IMR-90 (cell line): Measurements from ENCODE around the gene DYRK2. TPM values are rescaled to one million over a fixed set of nuclear protein-coding genes. Genes with fewer than 3 reads are reported as not detected.

Experiments used
- ATAC-seq: fragments of 200-7000 bp; cut with Tn5 transposase; 2 replicates; pipeline ENCODE4 v1.9.1; 2020; ENCODE audit warnings: low read depth, mild to moderate bottlenecking, moderate library complexity
- BruUV-seq: library from RNA; stranded (reverse); fragments of 400-500 nt; replicated peaks from 2 replicates; lab custom pipeline; 2021; lab: Mats Ljungman, UMichigan
- CTCF ChIA-PET: fragments of 300-600 bp; formaldehyde crosslinking; extraction: SDS; loops from one replicate; lab custom pipeline; 2021; ENCODE audit warnings: antibody characterized with exemption; lab: Yijun Ruan, JAX
- POLR2A ChIA-PET: fragments of 300-600 bp; sonication (Branson Sonifier 250); formaldehyde crosslinking; loops from one replicate; lab custom pipeline; 2022; ENCODE audit warnings: antibody characterized with exemption; ENCODE audit not compliant: unreplicated experiment; lab: Charles Lee
- DNase-seq: peaks from one replicate; pipeline ENCODE4 v3.0.0; 2013
- H2AFZ ChIP-seq: replicated peaks from 2 replicates; pipeline ENCODE3; 2013; ENCODE audit warnings: low read length, mild to moderate bottlenecking; ENCODE audit not compliant: poor library complexity
- H2AK5ac ChIP-seq: 2 replicates; pipeline ENCODE4 v1.6.1; 2013; ENCODE audit warnings: low read depth, low read length, inconsistent platforms
- H2AK9ac ChIP-seq: replicated peaks from 2 replicates; pipeline ENCODE3; 2013; ENCODE audit warnings: mild to moderate bottlenecking, low read depth, low read length, moderate library complexity; ENCODE audit not compliant: poor library complexity
- H2BK120ac ChIP-seq: 2 replicates; pipeline ENCODE4 v1.6.1; 2013; ENCODE audit warnings: low read depth, low read length, inconsistent platforms
- H2BK15ac ChIP-seq: 3 replicates; pipeline ENCODE4 v1.6.1; 2013; ENCODE audit warnings: low read depth, low read length, inconsistent platforms
- H2BK20ac ChIP-seq: 2 replicates; pipeline ENCODE4 v1.6.1; 2013; ENCODE audit warnings: low read depth, mild to moderate bottlenecking, inconsistent platforms, low read length, moderate library complexity
- H2BK5ac ChIP-seq: 2 replicates; pipeline ENCODE4 v1.6.1; 2013; ENCODE audit warnings: mild to moderate bottlenecking, low read depth, low read length, inconsistent platforms; ENCODE audit not compliant: poor library complexity, severe bottlenecking
- H3K14ac ChIP-seq: replicated peaks from 2 replicates; pipeline ENCODE4 v1.6.1; 2013; ENCODE audit warnings: low read depth, low read length, inconsistent platforms
- H3K18ac ChIP-seq: 2 replicates; pipeline ENCODE4 v1.6.1; 2013; ENCODE audit warnings: low read depth, low read length, control low read depth
- H3K23ac ChIP-seq: 2 replicates; pipeline ENCODE4 v1.6.1; 2013; ENCODE audit warnings: low read depth, low read length, inconsistent platforms
- H3K27ac ChIP-seq: 2 replicates; pipeline ENCODE4 v1.5.1; 2013; ENCODE audit warnings: mild to moderate bottlenecking, control low read depth, low read length; ENCODE audit not compliant: insufficient read depth
- H3K27me3 ChIP-seq: 2 replicates; pipeline ENCODE4 v1.6.1; 2013; ENCODE audit warnings: low read length; ENCODE audit not compliant: control insufficient read depth, insufficient read depth
- H3K36me3 ChIP-seq: 2 replicates; pipeline ENCODE4 v1.6.1; 2013; ENCODE audit warnings: low read length, mixed read lengths; ENCODE audit not compliant: control insufficient read depth, insufficient read depth
- H3K4ac ChIP-seq: 2 replicates; pipeline ENCODE4 v1.6.1; 2013; ENCODE audit warnings: low read depth, low read length, inconsistent platforms
- H3K4me1 ChIP-seq: 2 replicates; pipeline ENCODE4 v1.6.1; 2013; ENCODE audit warnings: low read length, mixed read lengths; ENCODE audit not compliant: control insufficient read depth, insufficient read depth
- H3K4me2 ChIP-seq: 2 replicates; pipeline ENCODE4 v1.6.1; 2013; ENCODE audit warnings: low read depth, mild to moderate bottlenecking, control low read depth, low read length, moderate library complexity
- H3K4me3 ChIP-seq: 2 replicates; pipeline ENCODE4 v1.5.1; 2013; ENCODE audit warnings: low read depth, mild to moderate bottlenecking, control low read depth, low read length, moderate library complexity; ENCODE audit not compliant: insufficient read depth
- H3K56ac ChIP-seq: 2 replicates; pipeline ENCODE4 v1.6.1; 2013; ENCODE audit warnings: low read length, inconsistent platforms; ENCODE audit not compliant: insufficient read depth; ENCODE audit errors: extremely low read depth
- H3K79me1 ChIP-seq, 2 experiments: 2 replicates each; pipeline ENCODE4 v1.6.1; 2013; ENCODE audit warnings: low read length in 2 of 2, inconsistent platforms in 1 of 2, low read depth in 1 of 2
- H3K9ac ChIP-seq: 2 replicates; pipeline ENCODE4 v1.6.1; 2013; ENCODE audit warnings: low read depth, low read length, control low read depth
- H3K9me1 ChIP-seq: 2 replicates; pipeline ENCODE4 v1.6.1; 2013; ENCODE audit warnings: low read length, inconsistent platforms; ENCODE audit not compliant: insufficient read depth
- H3K9me3 ChIP-seq: 2 replicates; pipeline ENCODE4 v1.6.1; 2013; ENCODE audit warnings: low read length; ENCODE audit not compliant: control insufficient read depth, insufficient read depth
- H4K20me1 ChIP-seq: 2 replicates; pipeline ENCODE4 v1.6.1; 2013; ENCODE audit warnings: low read length, inconsistent platforms; ENCODE audit not compliant: insufficient read depth
- H4K5ac ChIP-seq: 2 replicates; pipeline ENCODE4 v1.6.1; 2013; ENCODE audit warnings: mild to moderate bottlenecking, low read depth, low read length, control low read depth
- H4K8ac ChIP-seq, 2 experiments: 2 replicates each; pipeline ENCODE4 v1.6.1; 2013; ENCODE audit warnings: low read depth in 2 of 2, low read length in 2 of 2, control low read depth in 1 of 2, inconsistent platforms in 1 of 2
- H4K91ac ChIP-seq: 2 replicates; pipeline ENCODE4 v1.6.1; 2013; ENCODE audit warnings: low read depth, low read length, inconsistent platforms; ENCODE audit not compliant: insufficient read depth
- CEBPB ChIP-seq: IDR thresholded peaks from 2 replicates; pipeline ENCODE4 v1.6.1; 2012; ENCODE audit warnings: low read depth, low read length, improper control_type of control experiment
- POLR2A ChIP-seq: IDR thresholded peaks from 2 replicates; pipeline ENCODE4 v1.6.1; 2012; ENCODE audit warnings: mild to moderate bottlenecking, low read depth, low read length
- WGBS, 2 experiments: methylation state at CpG; one replicate each; pipeline versions ENCODE4 v1.1.5 to v1.1.7; 2013; ENCODE audit warnings: missing lambda C conversion rate in 2 of 2; ENCODE audit not compliant: insufficient read length in 1 of 2; ENCODE audit errors: extremely low coverage in 2 of 2; 5-methylcytosine and 5-hydroxymethylcytosine counted together
- dilution Hi-C: fragments of 300-500 bp; cut with HindIII; formaldehyde crosslinking; loops from one replicate; pipeline ENCODE4 v1.14.3; 2018; ENCODE audit warnings: low sequenced_read_pairs; ENCODE audit not compliant: unreplicated experiment
- in situ Hi-C: fragments of 300-500 bp; cut with MboI; formaldehyde crosslinking; loops from 3 replicates; pipeline ENCODE4 v1.14.3; 2019; ENCODE audit warnings: low sequenced_read_pairs, inconsistent platforms, mixed read lengths
- intact Hi-C: fragments of 100-400 bp; cut with micrococcal nuclease; formaldehyde crosslinking; loops from 2 replicates; pipeline ENCODE4 v1.10.0; 2022
- polyA plus RNA-seq, 3 experiments: library from polyadenylated mRNA; depleted of rRNA; stranded (reverse); fragments of >200 nt; gene quantifications; 2 replicates each; pipeline ENCODE4 v1.2.3, GENCODE V29; 2012; ENCODE audit warnings: low replicate concordance in 1 of 3
- total RNA-seq: library from RNA; depleted of rRNA; stranded (reverse); fragments of >200 nt; gene quantifications from 2 replicates; pipeline ENCODE4 v1.2.3, GENCODE V29; 2012

The DYRK2 gene
- total and polyA plus RNA-seq, 2 of the 4 experiments (the other 2 are of a cell fraction), result 16.3 to 23.1 TPM

GRCh38 chr12:67632005-67632404 lies 16.5 kb upstream of the DYRK2 start:
- Histone ChIP-seq H3K23ac (no peak overlapping the region), H4K91ac (no peak overlapping the region), H4K8ac (no peak overlapping the region), H3K4me3 (no peak overlapping the region), H3K9me3 (no peaks in the 10 kb centered on the region), H2AK5ac (no peak overlapping the region), H4K5ac (no peak overlapping the region), H3K4ac (no peak overlapping the region), H3K9me1 (no peaks in the 10 kb centered on the region; the same call in 1 of the 2 replicates), H2BK5ac (no peak overlapping the region), H3K4me2 (no peak overlapping the region), H3K56ac (no peak overlapping the region), H3K27ac (no peak overlapping the region), H2AFZ (no peak overlapping the region), H3K4me1 (no peaks in the 10 kb centered on the region), H3K27me3 (peaks cover 2% of the 10 kb centered on the region), H2BK120ac (no peak overlapping the region), H3K18ac (no peak overlapping the region), H2AK9ac (no peak overlapping the region), H3K36me3 (no peaks in the 10 kb centered on the region), H2BK20ac (no peak overlapping the region), H3K9ac (no peak overlapping the region), H4K20me1 (no peaks in the 10 kb centered on the region), H2BK15ac (no peak overlapping the region), H3K14ac (no peak overlapping the region), H3K79me1 (no peaks in the 10 kb centered on the region)
- ChIA-PET POLR2A (no interaction called here), CTCF (no interaction called here)
- 50% methylated on average over 1 of the region's 3 CpGs; no CpG with 5 or more reads in 1 of the 2 experiments for WGBS, 2 experiments
- intact Hi-C loops, result no loop called here
- no TSS peak for BruUV-seq
- no peak for TF ChIP-seq POLR2A
- TF ChIP-seq CEBPB, result no peak
- dilution Hi-C loops, result no loop called here
- ATAC-seq (no peak), DNase-seq (no peak)
- in situ Hi-C loops, result no loop called here
